HUES48 (cell line): ENCODE data around the gene HCN2.
A peak's percentile ranks its signal among the peaks of the same experiment; 100 is the strongest.
"Not testable (repeated sequence)": the region's sequence is repeated elsewhere in the genome, so short reads cannot be mapped to it uniquely, and the experiment has no call there.

Experiments used
- H3K27ac ChIP-seq: one replicate; pipeline ENCODE4 v1.7.0; 2013; ENCODE audit warnings: low read depth, low read length, inconsistent platforms
- H3K27me3 ChIP-seq: 2 replicates; pipeline ENCODE4 v1.6.1; 2013; ENCODE audit warnings: mild to moderate bottlenecking, low read length; ENCODE audit not compliant: control insufficient read depth, insufficient read depth
- H3K36me3 ChIP-seq: 2 replicates; pipeline ENCODE4 v1.6.1; 2013; ENCODE audit warnings: low read length; ENCODE audit not compliant: control insufficient read depth, insufficient read depth
- H3K4me1 ChIP-seq: 2 replicates; pipeline ENCODE4 v1.6.1; 2013; ENCODE audit warnings: mild to moderate bottlenecking, low read length; ENCODE audit not compliant: control insufficient read depth, insufficient read depth
- H3K4me3 ChIP-seq: 2 replicates; pipeline ENCODE4 v1.5.1; 2013; ENCODE audit warnings: mild to moderate bottlenecking, low read depth, low read length
- H3K9ac ChIP-seq: 2 replicates; pipeline ENCODE4 v1.6.1; 2013; ENCODE audit warnings: mild to moderate bottlenecking, low read depth, low read length, moderate library complexity
- H3K9me3 ChIP-seq: 2 replicates; pipeline ENCODE4 v1.6.1; 2013; ENCODE audit warnings: low read length; ENCODE audit not compliant: control insufficient read depth, insufficient read depth

The HCN2 gene

GRCh38 chr19:580274-580835, 9.3 kb upstream of the HCN2 start:
- no peak overlapping the region for H3K27ac ChIP-seq
- peaks cover 53% of the 10 kb centered on the region for H3K36me3 ChIP-seq
- no peaks in the 10 kb centered on the region for H3K27me3 ChIP-seq
- no peaks in the 10 kb centered on the region for H3K4me1 ChIP-seq
- no peak overlapping the region for H3K4me3 ChIP-seq
- no peaks in the 10 kb centered on the region for H3K9me3 ChIP-seq
- no peak overlapping the region for H3K9ac ChIP-seq

GRCh38 chr19:581399-582111, 8.1 kb upstream of the HCN2 start:
- H3K27ac ChIP-seq = no peak overlapping the region
- H3K4me1 ChIP-seq = no peaks in the 10 kb centered on the region
- H3K27me3 ChIP-seq = no peaks in the 10 kb centered on the region
- H3K9ac ChIP-seq = no peak overlapping the region
- H3K9me3 ChIP-seq = no peaks in the 10 kb centered on the region
- H3K4me3 ChIP-seq = no peak overlapping the region
- H3K36me3 ChIP-seq = peaks cover 47% of the 10 kb centered on the region

GRCh38 chr19:582497-583197, 7.0 kb upstream of the HCN2 start:
- Histone ChIP-seq H3K4me1 (no peaks in the 10 kb centered on the region), H3K36me3 (peaks cover 47% of the 10 kb centered on the region), H3K4me3 (no peak overlapping the region), H3K27me3 (no peaks in the 10 kb centered on the region), H3K9ac (no peak overlapping the region), H3K27ac (no peak overlapping the region), H3K9me3 (no peaks in the 10 kb centered on the region)

- peaks cover 40% of the 10 kb centered on the region for H3K36me3 ChIP-seq
- peaks cover 2% of the 10 kb centered on the region for H3K27me3 ChIP-seq
- no peaks in the 10 kb centered on the region for H3K9me3 ChIP-seq
- no peaks in the 10 kb centered on the region for H3K4me1 ChIP-seq
- no peak overlapping the region for H3K9ac ChIP-seq
- H3K4me3 ChIP-seq = no peak overlapping the region
- no peak overlapping the region for H3K27ac ChIP-seq
Measured at GRCh38 chr19:583198-583967, 6.3 kb upstream of the HCN2 start.

- peak overlapping the region; percentile 3 for H3K27ac ChIP-seq
- no peaks in the 10 kb centered on the region for H3K4me1 ChIP-seq
- H3K4me3 ChIP-seq = no peak overlapping the region
- H3K9me3 ChIP-seq = no peaks in the 10 kb centered on the region
- H3K27me3 ChIP-seq = peaks cover 7% of the 10 kb centered on the region
- peaks cover 38% of the 10 kb centered on the region for H3K36me3 ChIP-seq
- H3K9ac ChIP-seq = no peak overlapping the region
Measured at GRCh38 chr19:583968-584239, 5.8 kb upstream of the HCN2 start.

GRCh38 chr19:584240-585001, 5.3 kb upstream of the HCN2 start:
- peaks cover 12% of the 10 kb centered on the region for H3K27me3 ChIP-seq
- H3K9ac ChIP-seq = no peak overlapping the region
- no peaks in the 10 kb centered on the region for H3K9me3 ChIP-seq
- H3K27ac ChIP-seq = peak overlapping the region; percentile 3
- H3K4me3 ChIP-seq = no peak overlapping the region
- no peaks in the 10 kb centered on the region for H3K4me1 ChIP-seq
- H3K36me3 ChIP-seq = peaks cover 33% of the 10 kb centered on the region

- H3K4me1 ChIP-seq, H3K9ac ChIP-seq, H3K4me3 ChIP-seq, H3K9me3 ChIP-seq, H3K27ac ChIP-seq: not testable (repeated sequence)
- H3K27me3 ChIP-seq = peaks cover 14% of the 10 kb centered on the region
- peaks cover 26% of the 10 kb centered on the region for H3K36me3 ChIP-seq
Measured at GRCh38 chr19:585146-585545, 4.5 kb upstream of the HCN2 start.

- peaks cover 22% of the 10 kb centered on the region for H3K36me3 ChIP-seq
- no peak overlapping the region for H3K4me3 ChIP-seq
- H3K4me1 ChIP-seq = no peaks in the 10 kb centered on the region
- no peaks in the 10 kb centered on the region for H3K9me3 ChIP-seq
- H3K9ac ChIP-seq = no peak overlapping the region
- H3K27me3 ChIP-seq = peaks cover 18% of the 10 kb centered on the region
- H3K27ac ChIP-seq = no peak overlapping the region
Measured at GRCh38 chr19:585551-586110, 4.0 kb upstream of the HCN2 start.

GRCh38 chr19:588093-588740, 1.5 kb upstream of the HCN2 start:
- Histone ChIP-seq H3K4me3 (no peak overlapping the region), H3K27me3 (peaks cover 30% of the 10 kb centered on the region), H3K4me1 (no peaks in the 10 kb centered on the region), H3K9ac (no peak overlapping the region), H3K36me3 (peaks cover 3% of the 10 kb centered on the region; the same call in 1 of the 2 replicates), H3K9me3 (no peaks in the 10 kb centered on the region), H3K27ac (no peak overlapping the region)
